HepG2 (cell line): ENCODE results near the gene TBX21.

Experiments used
- EP300 ChIP-seq, 3 experiments: sonication (generic) in 1 of 3; formaldehyde crosslinking in 1 of 3; IDR thresholded peaks; 2 replicates each; pipeline versions ENCODE4 v1.5.1 to v1.6.1; 2011 to 2020; ENCODE audit warnings: low read depth in 2 of 3, low read length in 2 of 3, borderline replicate concordance in 1 of 3, improper control_type of control experiment in 1 of 3, mild to moderate bottlenecking in 1 of 3, missing genetic modification reagents in 1 of 3, moderate library complexity in 1 of 3
- ETV6 ChIP-seq: sonication (generic); formaldehyde crosslinking; conservative IDR thresholded peaks from 2 replicates; pipeline ENCODE4 v1.4.0; 2020; ENCODE audit warnings: missing genetic modification reagents
- HMG20B ChIP-seq: conservative IDR thresholded peaks from 2 replicates; pipeline ENCODE4 v1.6.1; 2016; ENCODE audit warnings: missing genetic modification reagents, missing compliant biosample characterization
- IRF2 ChIP-seq: IDR thresholded peaks from 2 replicates; pipeline ENCODE4 v1.6.1; 2018; ENCODE audit warnings: missing genetic modification reagents, missing compliant biosample characterization
- POLR2A ChIP-seq, 2 experiments: IDR thresholded peaks; 2 replicates each; pipeline ENCODE4 v1.6.1; 2011; ENCODE audit warnings: low read depth in 2 of 2, low read length in 2 of 2, mild to moderate bottlenecking in 1 of 2, moderate library complexity in 1 of 2; ENCODE audit not compliant: insufficient read depth in 1 of 2
- STAT6 ChIP-seq: sonication (generic); formaldehyde crosslinking; IDR thresholded peaks from 2 replicates; pipeline ENCODE4 v1.4.0; 2020; ENCODE audit warnings: missing genetic modification reagents, mild to moderate bottlenecking, borderline replicate concordance
- SYNCRIP ChIP-seq: fragments of 200-400 bp; formaldehyde crosslinking; IDR thresholded peaks from 2 replicates; pipeline ENCODE4 v1.6.1; 2018; ENCODE audit warnings: mild to moderate bottlenecking, low read depth, low read length; ENCODE audit not compliant: insufficient read depth
- ZNF20 ChIP-seq: sonication (generic); formaldehyde crosslinking; IDR thresholded peaks from 2 replicates; pipeline ENCODE4 v1.4.0; 2020; ENCODE audit warnings: mild to moderate bottlenecking, moderate library complexity, missing genetic modification reagents
- ZNF460 ChIP-seq: sonication (generic); formaldehyde crosslinking; IDR thresholded peaks from 2 replicates; pipeline ENCODE4 v1.5.1; 2020; ENCODE audit warnings: missing genetic modification reagents, mild to moderate bottlenecking, borderline replicate concordance
- ZSCAN29 ChIP-seq: sonication (generic); formaldehyde crosslinking; conservative IDR thresholded peaks from 2 replicates; pipeline ENCODE4 v1.4.0; 2020; ENCODE audit warnings: mild to moderate bottlenecking, missing genetic modification reagents
- TF ChIP-seq, protein P1 (sequence below): sonication (generic); formaldehyde crosslinking; IDR thresholded peaks from 2 replicates; pipeline ENCODE4 v1.8.1; 2023; ENCODE audit warnings: missing genetic modification reagents, mild to moderate bottlenecking, borderline replicate concordance
- TF ChIP-seq, protein P2 (sequence below): sonication (generic); formaldehyde crosslinking; IDR thresholded peaks from 2 replicates; pipeline ENCODE4 v1.5.0; 2020; ENCODE audit warnings: mild to moderate bottlenecking, missing genetic modification reagents, moderate library complexity
- TF ChIP-seq, protein P3 (sequence below): sonication (generic); formaldehyde crosslinking; IDR thresholded peaks from 2 replicates; pipeline ENCODE4 v1.8.0; 2023; ENCODE audit warnings: mild to moderate bottlenecking, missing genetic modification reagents

GRCh38 chr17:47738178-47738577, 5.1 kb downstream of the TBX21 start:
- TF ChIP-seq EP300 (IDR thresholded peaks at IDR 0.05; ENCODE audit: low read depth in 2 of 2, low read length in 2 of 2) = no peak
- TF ChIP-seq EP300 (CRISPR knock-in tag; IDR thresholded peaks at IDR 0.05; ENCODE audit: borderline replicate concordance) = no peak
- TF ChIP-seq, protein P1, sequence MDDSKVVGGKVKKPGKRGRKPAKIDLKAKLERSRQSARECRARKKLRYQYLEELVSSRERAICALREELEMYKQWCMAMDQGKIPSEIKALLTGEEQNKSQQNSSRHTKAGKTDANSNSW (CRISPR knock-in tag) = no peak
- TF ChIP-seq, protein P2, sequence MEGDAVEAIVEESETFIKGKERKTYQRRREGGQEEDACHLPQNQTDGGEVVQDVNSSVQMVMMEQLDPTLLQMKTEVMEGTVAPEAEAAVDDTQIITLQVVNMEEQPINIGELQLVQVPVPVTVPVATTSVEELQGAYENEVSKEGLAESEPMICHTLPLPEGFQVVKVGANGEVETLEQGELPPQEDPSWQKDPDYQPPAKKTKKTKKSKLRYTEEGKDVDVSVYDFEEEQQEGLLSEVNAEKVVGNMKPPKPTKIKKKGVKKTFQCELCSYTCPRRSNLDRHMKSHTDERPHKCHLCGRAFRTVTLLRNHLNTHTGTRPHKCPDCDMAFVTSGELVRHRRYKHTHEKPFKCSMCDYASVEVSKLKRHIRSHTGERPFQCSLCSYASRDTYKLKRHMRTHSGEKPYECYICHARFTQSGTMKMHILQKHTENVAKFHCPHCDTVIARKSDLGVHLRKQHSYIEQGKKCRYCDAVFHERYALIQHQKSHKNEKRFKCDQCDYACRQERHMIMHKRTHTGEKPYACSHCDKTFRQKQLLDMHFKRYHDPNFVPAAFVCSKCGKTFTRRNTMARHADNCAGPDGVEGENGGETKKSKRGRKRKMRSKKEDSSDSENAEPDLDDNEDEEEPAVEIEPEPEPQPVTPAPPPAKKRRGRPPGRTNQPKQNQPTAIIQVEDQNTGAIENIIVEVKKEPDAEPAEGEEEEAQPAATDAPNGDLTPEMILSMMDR (CRISPR knock-in tag) = no peak
- TF ChIP-seq ZSCAN29 (CRISPR knock-in tag) = no peak
- no peak for TF ChIP-seq POLR2A (IDR thresholded peaks at IDR 0.05; ENCODE audit: insufficient read depth in 1 of 2, low read depth in 2 of 2, low read length in 2 of 2)
- no peak for TF ChIP-seq STAT6
- TF ChIP-seq ZNF20 (CRISPR knock-in tag) = no peak
- TF ChIP-seq ZNF460 (CRISPR knock-in tag) = no peak
- TF ChIP-seq ETV6 (CRISPR knock-in tag) = no peak
- no peak for TF ChIP-seq HMG20B (CRISPR knock-in tag)
- TF ChIP-seq SYNCRIP = no peak
- no peak for TF ChIP-seq IRF2 (CRISPR knock-in tag)
- TF ChIP-seq, protein P3, sequence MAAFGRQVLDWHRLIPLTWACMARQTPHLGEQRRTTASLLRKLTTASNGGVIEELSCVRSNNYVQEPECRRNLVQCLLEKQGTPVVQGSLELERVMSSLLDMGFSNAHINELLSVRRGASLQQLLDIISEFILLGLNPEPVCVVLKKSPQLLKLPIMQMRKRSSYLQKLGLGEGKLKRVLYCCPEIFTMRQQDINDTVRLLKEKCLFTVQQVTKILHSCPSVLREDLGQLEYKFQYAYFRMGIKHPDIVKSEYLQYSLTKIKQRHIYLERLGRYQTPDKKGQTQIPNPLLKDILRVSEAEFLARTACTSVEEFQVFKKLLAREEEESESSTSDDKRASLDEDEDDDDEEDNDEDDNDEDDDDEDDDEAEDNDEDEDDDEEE (CRISPR knock-in tag) = no peak
